Smooth muscle cell (in vitro differentiated cells): ENCODE measurements around the gene RPS8. TPM values are rescaled to one million over a fixed set of nuclear protein-coding genes. Genes with fewer than 3 reads are reported as not detected.
A peak's percentile ranks its signal among the peaks of the same experiment; 100 is the strongest.

Experiments
- DNase-seq: peaks from one replicate; lab custom pipeline; 2025; ENCODE audit not compliant: unreplicated experiment; lab: John Stamatoyannopoulos, UW
- H2AFZ ChIP-seq: fragments of 200-600 bp; sonication (generic); 2 replicates; pipeline ENCODE4 v1.6.0; 2016; ENCODE audit warnings: antibody characterized with exemption, low read depth, mild to moderate bottlenecking
- H3F3A ChIP-seq: fragments of 200-600 bp; sonication (generic); 2 replicates; pipeline ENCODE4 v1.6.0; 2017; ENCODE audit warnings: antibody characterized with exemption, low read depth
- H3K27ac ChIP-seq: fragments of 200-600 bp; sonication (generic); 2 replicates; pipeline ENCODE4 v1.5.1; 2016; ENCODE audit warnings: low read depth, mild to moderate bottlenecking
- H3K27me3 ChIP-seq: fragments of 200-600 bp; sonication (generic); 2 replicates; pipeline ENCODE4 v1.6.1; 2016; ENCODE audit warnings: low read depth, mild to moderate bottlenecking
- H3K36me3 ChIP-seq: fragments of 200-600 bp; sonication (generic); 2 replicates; pipeline ENCODE4 v1.5.1; 2016; ENCODE audit warnings: low read depth
- H3K4me1 ChIP-seq: fragments of 200-600 bp; sonication (generic); 2 replicates; pipeline ENCODE4 v1.5.1; 2016; ENCODE audit warnings: low read depth
- H3K4me2 ChIP-seq: fragments of 200-600 bp; sonication (generic); 2 replicates; pipeline ENCODE4 v1.6.0; 2016; ENCODE audit warnings: mild to moderate bottlenecking
- H3K4me3 ChIP-seq: fragments of 200-600 bp; sonication (generic); 2 replicates; pipeline ENCODE4 v1.5.1; 2016; ENCODE audit warnings: mild to moderate bottlenecking
- H3K79me2 ChIP-seq: fragments of 200-600 bp; sonication (generic); 2 replicates; pipeline ENCODE4 v1.6.0; 2016; ENCODE audit warnings: low read depth, mild to moderate bottlenecking
- H3K9ac ChIP-seq: fragments of 200-600 bp; sonication (generic); 2 replicates; pipeline ENCODE4 v1.6.0; 2016; ENCODE audit warnings: low read depth
- H3K9me3 ChIP-seq: fragments of 200-600 bp; sonication (generic); replicated peaks from 2 replicates; pipeline ENCODE4 v1.5.1; 2016; ENCODE audit warnings: low read depth
- H4K20me1 ChIP-seq: fragments of 200-600 bp; sonication (generic); 2 replicates; pipeline ENCODE4 v1.6.0; 2016; ENCODE audit warnings: low read depth
- WGBS: methylation state at CpG from one replicate; pipeline ENCODE4 v1.1.7; 2016; ENCODE audit warnings: low lambda C conversion rate; 5-methylcytosine and 5-hydroxymethylcytosine counted together
- polyA plus RNA-seq: library from polyadenylated mRNA; unstranded; fragments of >200 nt; fragmentation: Nextera tagmentation; extraction: Ambion mirVana; gene quantifications from 2 replicates; pipeline ENCODE4 v1.2.1, GENCODE V29; 2016
- total RNA-seq: library from RNA; depleted of rRNA; stranded (reverse); fragments of >200 nt; gene quantifications from 2 replicates; pipeline ENCODE4 v1.2.3, GENCODE V29; 2014
- TF ChIP-seq, protein P1 (sequence below): fragments of 200-600 bp; sonication (generic); IDR thresholded peaks from 2 replicates; pipeline ENCODE4 v1.5.1; 2017; ENCODE audit warnings: borderline replicate concordance, mild to moderate bottlenecking, antibody characterized with exemption; ENCODE audit not compliant: insufficient read depth, poor library complexity, severe bottlenecking

The RPS8 gene
- total and polyA plus RNA-seq, 2 experiments from 2014 or later: 478 to 2,330 TPM

DNA sequence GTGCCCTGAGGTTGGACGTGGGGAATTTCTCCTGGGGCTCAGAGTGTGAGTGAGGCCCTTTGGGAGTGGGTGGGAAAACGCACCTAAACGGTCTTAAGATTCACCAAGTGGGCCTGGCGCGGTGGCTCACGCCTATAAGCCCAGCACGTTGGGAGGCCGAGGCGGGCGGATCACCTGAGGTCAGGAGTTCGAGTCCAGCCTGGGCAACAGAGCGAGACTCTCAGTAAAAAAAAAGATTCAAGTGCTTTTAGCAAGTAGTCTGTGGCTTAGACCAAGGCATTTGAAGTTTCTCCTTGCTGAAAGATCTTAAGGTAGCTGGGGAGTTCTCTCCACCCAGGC is 1.4 kb downstream of the RPS8 start:
- TF ChIP-seq, protein P1, sequence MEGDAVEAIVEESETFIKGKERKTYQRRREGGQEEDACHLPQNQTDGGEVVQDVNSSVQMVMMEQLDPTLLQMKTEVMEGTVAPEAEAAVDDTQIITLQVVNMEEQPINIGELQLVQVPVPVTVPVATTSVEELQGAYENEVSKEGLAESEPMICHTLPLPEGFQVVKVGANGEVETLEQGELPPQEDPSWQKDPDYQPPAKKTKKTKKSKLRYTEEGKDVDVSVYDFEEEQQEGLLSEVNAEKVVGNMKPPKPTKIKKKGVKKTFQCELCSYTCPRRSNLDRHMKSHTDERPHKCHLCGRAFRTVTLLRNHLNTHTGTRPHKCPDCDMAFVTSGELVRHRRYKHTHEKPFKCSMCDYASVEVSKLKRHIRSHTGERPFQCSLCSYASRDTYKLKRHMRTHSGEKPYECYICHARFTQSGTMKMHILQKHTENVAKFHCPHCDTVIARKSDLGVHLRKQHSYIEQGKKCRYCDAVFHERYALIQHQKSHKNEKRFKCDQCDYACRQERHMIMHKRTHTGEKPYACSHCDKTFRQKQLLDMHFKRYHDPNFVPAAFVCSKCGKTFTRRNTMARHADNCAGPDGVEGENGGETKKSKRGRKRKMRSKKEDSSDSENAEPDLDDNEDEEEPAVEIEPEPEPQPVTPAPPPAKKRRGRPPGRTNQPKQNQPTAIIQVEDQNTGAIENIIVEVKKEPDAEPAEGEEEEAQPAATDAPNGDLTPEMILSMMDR: no peak
- peaks cover 22% of the 10 kb centered on the region for H3F3A ChIP-seq
- 33% methylated on average over 12 of the region's 12 CpGs for WGBS
- peaks cover 32% of the 10 kb centered on the region for H3K79me2 ChIP-seq
- peaks cover 52% of the 10 kb centered on the region for H4K20me1 ChIP-seq
- no peaks in the 10 kb centered on the region for H3K36me3 ChIP-seq
- H3K4me1 ChIP-seq: peaks cover 14% of the 10 kb centered on the region
- H3K4me2 ChIP-seq: peak overlapping the region; percentile 99
- DNase-seq: no peak
- H3K27ac ChIP-seq: peak overlapping the region; percentile 95
- no peak overlapping the region for H2AFZ ChIP-seq
- peak overlapping the region; percentile 91 for H3K4me3 ChIP-seq
- no peaks in the 10 kb centered on the region for H3K27me3 ChIP-seq
- peak overlapping the region; percentile 97 for H3K9ac ChIP-seq
- no peaks in the 10 kb centered on the region for H3K9me3 ChIP-seq

DNA sequence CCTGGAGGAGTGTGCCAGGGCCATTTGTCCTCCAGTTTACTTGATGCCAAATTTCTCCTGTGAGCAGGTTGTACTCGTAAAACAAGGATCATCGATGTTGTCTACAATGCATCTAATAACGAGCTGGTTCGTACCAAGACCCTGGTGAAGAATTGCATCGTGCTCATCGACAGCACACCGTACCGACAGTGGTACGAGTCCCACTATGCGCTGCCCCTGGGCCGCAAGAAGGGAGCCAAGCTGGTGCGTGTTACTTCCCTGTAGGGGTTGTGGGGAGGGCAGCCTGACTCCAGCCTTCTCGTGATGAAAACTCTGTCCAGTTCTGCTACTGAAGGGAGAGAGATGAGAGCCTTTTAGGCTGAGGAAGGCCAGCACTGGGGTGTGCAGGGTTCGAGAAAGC is 2.2 kb downstream of the RPS8 start:
- Histone ChIP-seq H3K4me3 (peak overlapping the region; percentile 91), H2AFZ (no peak overlapping the region), H3K4me1 (peaks cover 14% of the 10 kb centered on the region), H3F3A (peaks cover 22% of the 10 kb centered on the region), H4K20me1 (peaks cover 52% of the 10 kb centered on the region), H3K9me3 (no peaks in the 10 kb centered on the region), H3K36me3 (no peaks in the 10 kb centered on the region), H3K79me2 (peaks cover 32% of the 10 kb centered on the region), H3K4me2 (peak overlapping the region; percentile 99), H3K27me3 (no peaks in the 10 kb centered on the region), H3K27ac (peak overlapping the region; percentile 95), H3K9ac (peak overlapping the region; percentile 30)
- TF ChIP-seq, protein P1: no peak
- WGBS: 88% methylated on average over 14 of the region's 14 CpGs
- DNase-seq: no peak

DNA sequence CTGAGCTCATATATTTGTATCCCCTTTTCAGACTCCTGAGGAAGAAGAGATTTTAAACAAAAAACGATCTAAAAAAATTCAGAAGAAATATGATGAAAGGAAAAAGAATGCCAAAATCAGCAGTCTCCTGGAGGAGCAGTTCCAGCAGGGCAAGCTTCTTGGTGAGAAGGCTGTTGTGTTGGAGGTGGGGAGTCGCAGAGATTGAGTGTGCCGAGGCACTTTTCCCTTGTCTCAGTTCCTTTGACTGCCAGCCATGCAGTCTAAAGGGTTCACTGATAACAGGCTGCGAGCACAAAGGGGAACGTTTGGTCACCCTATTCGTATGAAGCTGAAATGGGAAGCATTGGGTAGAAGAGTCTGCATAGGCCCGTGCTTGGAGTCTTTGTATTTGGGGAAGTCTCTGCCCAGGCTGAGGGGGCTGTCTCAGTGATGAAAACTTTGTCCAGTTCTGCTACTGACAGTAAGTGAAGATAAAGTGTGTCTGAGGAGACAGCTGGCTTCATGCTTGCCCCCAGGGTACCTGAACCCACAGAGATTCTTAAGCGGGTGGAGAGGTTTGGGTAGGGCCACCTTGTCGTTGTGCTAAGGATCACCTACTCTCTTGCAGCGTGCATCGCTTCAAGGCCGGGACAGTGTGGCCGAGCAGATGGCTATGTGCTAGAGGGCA is 2.8 kb downstream of the RPS8 start:
- peak overlapping the region; percentile 30 for H3K9ac ChIP-seq
- no peaks in the 10 kb centered on the region for H3K9me3 ChIP-seq
- DNase-seq: no peak
- H3K4me2 ChIP-seq: peak overlapping the region; percentile 99
- H3K36me3 ChIP-seq: no peaks in the 10 kb centered on the region
- peaks cover 14% of the 10 kb centered on the region for H3K4me1 ChIP-seq
- peaks cover 32% of the 10 kb centered on the region for H3K79me2 ChIP-seq
- H2AFZ ChIP-seq: no peak overlapping the region
- peaks cover 52% of the 10 kb centered on the region for H4K20me1 ChIP-seq
- peak overlapping the region; percentile 95 for H3K27ac ChIP-seq
- 90% methylated on average over 13 of the region's 13 CpGs for WGBS
- H3K27me3 ChIP-seq: no peaks in the 10 kb centered on the region
- no peak overlapping the region for H3K4me3 ChIP-seq
- TF ChIP-seq, protein P1: no peak
- peaks cover 22% of the 10 kb centered on the region for H3F3A ChIP-seq
